ENCODE results near the gene SUPT3H. TPM values are rescaled to one million over a fixed set of nuclear protein-coding genes. Genes with fewer than 3 reads are reported as not detected.

The SUPT3H gene
- total and polyA plus RNA-seq, 2 of the 13 experiments (the other 11 are each of a cell fraction or from before 2014, with no cell fraction given) = 11.9 to 36.1 TPM

DNA sequence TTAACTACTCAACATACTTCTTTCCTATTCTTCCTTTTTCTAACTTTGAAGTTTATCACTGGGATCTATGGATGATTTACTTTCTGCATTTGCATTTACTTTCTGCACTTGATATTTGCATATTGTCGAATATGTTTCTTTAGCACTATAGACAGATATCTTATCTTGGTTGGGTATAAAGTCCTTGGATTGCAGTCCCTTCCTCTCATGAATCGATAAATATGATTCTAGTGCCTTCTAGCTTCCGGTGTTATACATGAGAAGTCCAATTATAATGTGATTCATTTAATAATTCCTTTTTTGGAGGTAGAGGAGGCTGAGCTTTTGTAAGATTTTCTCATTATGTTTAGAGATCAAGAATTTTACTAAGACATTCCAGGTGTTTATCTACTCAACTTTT, 370.8 kb downstream of the SUPT3H start:
- ATAC-seq (no peak), DNase-seq (ENCODE audit: low spot score) (no peak), FAIRE-seq (no peak)
- Histone ChIP-seq H3K27me3 (ENCODE audit: control insufficient read depth in 1 of 2, insufficient read depth in 2 of 2, low read length in 2 of 2) (no peaks in the 10 kb centered on the region), H3K27ac (ENCODE audit: extremely low read length, insufficient read depth, low read length) (no peak overlapping the region), H3K36me3 (replicated peaks in 1 of 2; ENCODE audit: control insufficient read depth in 1 of 2, insufficient read depth in 2 of 2, low read length in 2 of 2) (0 out of 5 replicates have a peak, but pooled peaks cover 0 to 2% of the 10 kb centered on the region in 2 experiments), H4K20me1 (ENCODE audit: insufficient read depth, low read length) (no peaks in the 10 kb centered on the region), H3K79me2 (ENCODE audit: insufficient read depth, low read length) (no peaks in the 10 kb centered on the region), H2AFZ (ENCODE audit: low read length) (no peak overlapping the region), H3K4me1 (ENCODE audit: insufficient read depth, low read length) (no peaks in the 10 kb centered on the region), H3K9ac (ENCODE audit: insufficient read depth, low read depth, low read length) (no peak overlapping the region), H3K4me2 (ENCODE audit: low read depth, low read length) (no peak overlapping the region), H3K4me3 (replicated peaks in 1 of 3; ENCODE audit: insufficient read depth in 1 of 3, low read depth in 2 of 3, low read length in 3 of 3) (no peak overlapping the region), H3K9me3 (ENCODE audit: low read length) (no peaks in the 10 kb centered on the region)
- intact Hi-C loops (cut with micrococcal nuclease; ENCODE audit: unreplicated experiment) = no loop called here
- TF ChIP-seq ZNF30 (CRISPR knock-in tag; IDR thresholded peaks at IDR 0.05) = no peak
- TF ChIP-seq, protein P1, sequence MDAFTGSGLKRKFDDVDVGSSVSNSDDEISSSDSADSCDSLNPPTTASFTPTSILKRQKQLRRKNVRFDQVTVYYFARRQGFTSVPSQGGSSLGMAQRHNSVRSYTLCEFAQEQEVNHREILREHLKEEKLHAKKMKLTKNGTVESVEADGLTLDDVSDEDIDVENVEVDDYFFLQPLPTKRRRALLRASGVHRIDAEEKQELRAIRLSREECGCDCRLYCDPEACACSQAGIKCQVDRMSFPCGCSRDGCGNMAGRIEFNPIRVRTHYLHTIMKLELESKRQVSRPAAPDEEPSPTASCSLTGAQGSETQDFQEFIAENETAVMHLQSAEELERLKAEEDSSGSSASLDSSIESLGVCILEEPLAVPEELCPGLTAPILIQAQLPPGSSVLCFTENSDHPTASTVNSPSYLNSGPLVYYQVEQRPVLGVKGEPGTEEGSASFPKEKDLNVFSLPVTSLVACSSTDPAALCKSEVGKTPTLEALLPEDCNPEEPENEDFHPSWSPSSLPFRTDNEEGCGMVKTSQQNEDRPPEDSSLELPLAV (CRISPR knock-in tag; conservative IDR thresholded peaks at IDR 0.05; ENCODE audit: low read depth) = no peak
- TF ChIP-seq, protein P2, sequence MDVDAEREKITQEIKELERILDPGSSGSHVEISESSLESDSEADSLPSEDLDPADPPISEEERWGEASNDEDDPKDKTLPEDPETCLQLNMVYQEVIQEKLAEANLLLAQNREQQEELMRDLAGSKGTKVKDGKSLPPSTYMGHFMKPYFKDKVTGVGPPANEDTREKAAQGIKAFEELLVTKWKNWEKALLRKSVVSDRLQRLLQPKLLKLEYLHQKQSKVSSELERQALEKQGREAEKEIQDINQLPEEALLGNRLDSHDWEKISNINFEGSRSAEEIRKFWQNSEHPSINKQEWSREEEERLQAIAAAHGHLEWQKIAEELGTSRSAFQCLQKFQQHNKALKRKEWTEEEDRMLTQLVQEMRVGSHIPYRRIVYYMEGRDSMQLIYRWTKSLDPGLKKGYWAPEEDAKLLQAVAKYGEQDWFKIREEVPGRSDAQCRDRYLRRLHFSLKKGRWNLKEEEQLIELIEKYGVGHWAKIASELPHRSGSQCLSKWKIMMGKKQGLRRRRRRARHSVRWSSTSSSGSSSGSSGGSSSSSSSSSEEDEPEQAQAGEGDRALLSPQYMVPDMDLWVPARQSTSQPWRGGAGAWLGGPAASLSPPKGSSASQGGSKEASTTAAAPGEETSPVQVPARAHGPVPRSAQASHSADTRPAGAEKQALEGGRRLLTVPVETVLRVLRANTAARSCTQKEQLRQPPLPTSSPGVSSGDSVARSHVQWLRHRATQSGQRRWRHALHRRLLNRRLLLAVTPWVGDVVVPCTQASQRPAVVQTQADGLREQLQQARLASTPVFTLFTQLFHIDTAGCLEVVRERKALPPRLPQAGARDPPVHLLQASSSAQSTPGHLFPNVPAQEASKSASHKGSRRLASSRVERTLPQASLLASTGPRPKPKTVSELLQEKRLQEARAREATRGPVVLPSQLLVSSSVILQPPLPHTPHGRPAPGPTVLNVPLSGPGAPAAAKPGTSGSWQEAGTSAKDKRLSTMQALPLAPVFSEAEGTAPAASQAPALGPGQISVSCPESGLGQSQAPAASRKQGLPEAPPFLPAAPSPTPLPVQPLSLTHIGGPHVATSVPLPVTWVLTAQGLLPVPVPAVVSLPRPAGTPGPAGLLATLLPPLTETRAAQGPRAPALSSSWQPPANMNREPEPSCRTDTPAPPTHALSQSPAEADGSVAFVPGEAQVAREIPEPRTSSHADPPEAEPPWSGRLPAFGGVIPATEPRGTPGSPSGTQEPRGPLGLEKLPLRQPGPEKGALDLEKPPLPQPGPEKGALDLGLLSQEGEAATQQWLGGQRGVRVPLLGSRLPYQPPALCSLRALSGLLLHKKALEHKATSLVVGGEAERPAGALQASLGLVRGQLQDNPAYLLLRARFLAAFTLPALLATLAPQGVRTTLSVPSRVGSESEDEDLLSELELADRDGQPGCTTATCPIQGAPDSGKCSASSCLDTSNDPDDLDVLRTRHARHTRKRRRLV (CRISPR knock-in tag; IDR thresholded peaks at IDR 0.05) = no peak
- TF ChIP-seq ISL2 (CRISPR knock-in tag; IDR thresholded peaks at IDR 0.05) = no peak
- ChIA-PET CTCF (ENCODE audit: low intra/inter-chr PET ratio, low total read pairs) (no interaction called here), POLR2A (no interaction called here)
- BruUV-seq (replicated peaks) = no TSS peak
- 76% methylated on average over 3 of the region's 3 CpGs for WGBS (ENCODE audit: low lambda C conversion rate)
- in situ Hi-C loops (cut with HindIII; ENCODE audit: extremely low pct_ligation_motif_present, low pct_unique_long_range_greater_than_20kb) = no loop called here

All from HepG2 (cell line).